MM.1S (cell line): ENCODE data around the gene CA4.

Experiments
- CTCF ChIP-seq: fragments of 300-600 bp; sonication (generic); IDR thresholded peaks from 2 replicates; pipeline ENCODE4 v1.5.1; 2016; ENCODE audit warnings: antibody characterized with exemption, low read length, mixed read lengths
- EZH2phosphoT487 ChIP-seq: fragments of 300-600 bp; sonication (generic); IDR thresholded peaks from 2 replicates; pipeline ENCODE4 v1.6.1; 2018; ENCODE audit warnings: antibody characterized with exemption, low read length

- TF ChIP-seq CTCF (no peak), EZH2phosphoT487 (no peak)
Observed at GRCh38 chr17:60155427-60155814, 5.6 kb downstream of the CA4 start.
